HCT116 (cell line): ENCODE data around the gene SRPRA.

ENCODE experiments used
- EGR1 ChIP-seq: IDR thresholded peaks from 2 replicates; pipeline ENCODE4 v1.6.1; 2012; ENCODE audit warnings: low read depth
- POLR2A ChIP-seq: IDR thresholded peaks from 2 replicates; pipeline ENCODE4 v1.7.0; 2011; ENCODE audit warnings: borderline replicate concordance; ENCODE audit not compliant: insufficient read depth, insufficient read length; ENCODE audit errors: extremely low read depth
- POLR2AphosphoS5 ChIP-seq: IDR thresholded peaks from 2 replicates; pipeline ENCODE4 v1.6.1; 2011; ENCODE audit warnings: mild to moderate bottlenecking, low read depth, low read length, moderate library complexity
- TF ChIP-seq, protein P1 (sequence below): IDR thresholded peaks from 2 replicates; pipeline ENCODE4 v1.6.1; 2012
- TF ChIP-seq, protein P2 (sequence below), 3 experiments: fragments of 200-600 bp in 1 of 3; sonication (generic) in 1 of 3; IDR thresholded peaks in 2 of 3; conservative IDR thresholded peaks in 1 of 3; 2 replicates each; pipeline ENCODE4 v1.5.1; 2012 to 2017; ENCODE audit warnings: low read depth in 2 of 3, low read length in 2 of 3, antibody characterized with exemption in 1 of 3, borderline replicate concordance in 1 of 3, control low read depth in 1 of 3, mild to moderate bottlenecking in 1 of 3, mixed read lengths in 1 of 3, mixed run types in 1 of 3, moderate library complexity in 1 of 3; ENCODE audit not compliant: insufficient read depth in 1 of 3
- TF ChIP-seq, protein P3 (sequence below): IDR thresholded peaks from 2 replicates; pipeline ENCODE4 v1.6.1; 2012

DNA sequence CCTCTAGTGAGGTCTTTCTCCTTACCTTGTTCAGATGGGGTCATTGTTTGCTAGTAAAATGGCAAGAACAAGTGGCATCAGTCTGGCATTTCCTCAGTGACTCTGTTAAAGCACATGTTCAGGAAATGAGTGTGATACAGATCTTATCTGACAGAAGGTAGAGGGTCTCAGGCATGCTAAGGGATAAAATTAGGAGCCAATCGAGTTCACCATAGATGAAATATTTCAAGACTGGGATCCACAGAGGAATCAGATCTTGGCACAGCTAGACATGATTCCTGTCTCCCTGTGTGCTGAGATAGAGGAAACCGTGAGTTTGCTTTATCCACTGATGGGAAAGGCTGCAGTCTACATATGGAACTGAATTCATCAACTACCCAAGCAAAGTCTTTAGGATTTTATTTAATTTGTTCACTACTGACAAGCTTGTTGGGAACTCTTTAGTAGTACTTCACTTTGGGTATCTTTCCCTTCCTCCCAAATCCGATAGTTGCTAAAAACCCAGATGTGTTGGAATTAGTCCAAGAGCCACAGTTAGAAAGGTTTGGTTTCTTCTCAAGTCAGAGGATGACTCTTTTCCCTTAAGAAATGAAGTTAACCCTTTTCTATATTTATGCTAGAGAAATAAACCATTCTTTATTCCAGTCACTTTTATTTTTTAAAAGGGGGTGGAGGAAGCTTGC is 38.7 kb downstream of the SRPRA start:
- TF ChIP-seq, protein P1, sequence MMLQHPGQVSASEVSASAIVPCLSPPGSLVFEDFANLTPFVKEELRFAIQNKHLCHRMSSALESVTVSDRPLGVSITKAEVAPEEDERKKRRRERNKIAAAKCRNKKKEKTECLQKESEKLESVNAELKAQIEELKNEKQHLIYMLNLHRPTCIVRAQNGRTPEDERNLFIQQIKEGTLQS: no peak
- TF ChIP-seq, protein P2, sequence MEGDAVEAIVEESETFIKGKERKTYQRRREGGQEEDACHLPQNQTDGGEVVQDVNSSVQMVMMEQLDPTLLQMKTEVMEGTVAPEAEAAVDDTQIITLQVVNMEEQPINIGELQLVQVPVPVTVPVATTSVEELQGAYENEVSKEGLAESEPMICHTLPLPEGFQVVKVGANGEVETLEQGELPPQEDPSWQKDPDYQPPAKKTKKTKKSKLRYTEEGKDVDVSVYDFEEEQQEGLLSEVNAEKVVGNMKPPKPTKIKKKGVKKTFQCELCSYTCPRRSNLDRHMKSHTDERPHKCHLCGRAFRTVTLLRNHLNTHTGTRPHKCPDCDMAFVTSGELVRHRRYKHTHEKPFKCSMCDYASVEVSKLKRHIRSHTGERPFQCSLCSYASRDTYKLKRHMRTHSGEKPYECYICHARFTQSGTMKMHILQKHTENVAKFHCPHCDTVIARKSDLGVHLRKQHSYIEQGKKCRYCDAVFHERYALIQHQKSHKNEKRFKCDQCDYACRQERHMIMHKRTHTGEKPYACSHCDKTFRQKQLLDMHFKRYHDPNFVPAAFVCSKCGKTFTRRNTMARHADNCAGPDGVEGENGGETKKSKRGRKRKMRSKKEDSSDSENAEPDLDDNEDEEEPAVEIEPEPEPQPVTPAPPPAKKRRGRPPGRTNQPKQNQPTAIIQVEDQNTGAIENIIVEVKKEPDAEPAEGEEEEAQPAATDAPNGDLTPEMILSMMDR (IDR thresholded peaks at IDR 0.05 in 2 of 3, conservative IDR thresholded peaks at IDR 0.05 in 1 of 3; ENCODE audit: borderline replicate concordance in 1 of 3, insufficient read depth in 1 of 3, low read depth in 2 of 3, low read length in 2 of 3): no peak
- TF ChIP-seq POLR2A (no peak), EGR1 (no peak), POLR2AphosphoS5 (no peak)
- TF ChIP-seq, protein P3, sequence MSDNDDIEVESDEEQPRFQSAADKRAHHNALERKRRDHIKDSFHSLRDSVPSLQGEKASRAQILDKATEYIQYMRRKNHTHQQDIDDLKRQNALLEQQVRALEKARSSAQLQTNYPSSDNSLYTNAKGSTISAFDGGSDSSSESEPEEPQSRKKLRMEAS: no peak
